Stimulated activated CD8-positive, alpha-beta memory T cell treated with anti-CD3 and anti-CD28 coated beads, Interleukin-12 subunit alpha, Interleukin-12 subunit beta, amount 100 ng/mL, for 1 hour (primary cell): ENCODE data around the gene IL16.
"Not testable (repeated sequence)": the region's sequence is repeated elsewhere in the genome, so short reads cannot be mapped to it uniquely, and the experiment has no call there.

Source experiments
- DNase-seq: peaks from one replicate; pipeline ENCODE4 v3.0.0-alpha.2; 2020; ENCODE audit warnings: low read depth

Gene IL16

GRCh38 chr15:81314378-81314777, 117.7 kb downstream of the IL16 start:
- no peak for DNase-seq

GRCh38 chr15:81315452-81316175, 118.9 kb downstream of the IL16 start:
- no peak for DNase-seq

GRCh38 chr15:81316267-81316666, 119.6 kb downstream of the IL16 start:
- no peak for DNase-seq

- DNase-seq: no peak
Observed at GRCh38 chr15:81317642-81318017, 121.0 kb downstream of the IL16 start.

- no peak for DNase-seq
Observed at GRCh38 chr15:81321667-81322066, 125.0 kb downstream of the IL16 start.

GRCh38 chr15:81322676-81323253, 126.1 kb downstream of the IL16 start:
- DNase-seq: no peak

- DNase-seq: no peak
Observed at GRCh38 chr15:81323559-81323943, 126.9 kb downstream of the IL16 start.

GRCh38 chr15:81323944-81324881, 127.5 kb downstream of the IL16 start, which contains the start of gene STARD5:
Gene STARD5, minus strand, starts transcription at chr15:81324141. Its CDS starts 42 bp downstream, at chr15:81324099.
- DNase-seq: peak; percentile 92

GRCh38 chr15:81326466-81327212, 130.0 kb downstream of the IL16 start:
- DNase-seq: no peak

- no peak for DNase-seq
Observed at GRCh38 chr15:81327516-81327915, 130.8 kb downstream of the IL16 start.

- no peak for DNase-seq
Observed at GRCh38 chr15:81329446-81329845, 132.8 kb downstream of the IL16 start.

- DNase-seq: no peak
Observed at GRCh38 chr15:81330366-81331090, 133.8 kb downstream of the IL16 start.

- DNase-seq: not testable (repeated sequence)
Observed at GRCh38 chr15:81331141-81331540, 134.5 kb downstream of the IL16 start.

- DNase-seq: no peak
Observed at GRCh38 chr15:81331600-81331999, 134.9 kb downstream of the IL16 start.

- no peak for DNase-seq
Observed at GRCh38 chr15:81332326-81332725, 135.6 kb downstream of the IL16 start.

- no peak for DNase-seq
Observed at GRCh38 chr15:81333363-81333762, 136.7 kb downstream of the IL16 start.

GRCh38 chr15:81334768-81335435, 138.2 kb downstream of the IL16 start:
- no peak for DNase-seq

GRCh38 chr15:81335631-81336030, 139.0 kb downstream of the IL16 start:
- DNase-seq: no peak

GRCh38 chr15:81336568-81336967, 139.9 kb downstream of the IL16 start:
- peak; percentile 19 for DNase-seq

GRCh38 chr15:81337241-81337640, 140.6 kb downstream of the IL16 start:
- no peak for DNase-seq

GRCh38 chr15:81337713-81338157, 141.1 kb downstream of the IL16 start:
- no peak for DNase-seq
